Ascending aorta (tissue), 2 donors: ENCODE measurements around the gene NPNT. TPM values are rescaled to one million over a fixed set of nuclear protein-coding genes. Genes with fewer than 3 reads are reported as not detected.

Experiments used
- DNase-seq, 2 donors: peaks; one replicate each; pipeline ENCODE4 v3.0.0-alpha.2; 2019; ENCODE audit warnings: low spot score in 2 of 2
- H3K27ac ChIP-seq, 2 donors: fragments of 200-600 bp; sonication (generic); one replicate each; pipeline ENCODE4 v1.5.1; 2016 to 2017; ENCODE audit warnings: mild to moderate bottlenecking in 1 of 2
- H3K27me3 ChIP-seq: fragments of 200-600 bp; sonication (generic); one replicate; pipeline ENCODE4 v1.5.1; 2017
- H3K36me3 ChIP-seq, 2 donors: fragments of 200-600 bp; sonication (generic); one replicate each; pipeline ENCODE4 v1.5.1; 2016
- H3K4me1 ChIP-seq, 2 donors: fragments of 200-600 bp; sonication (generic); one replicate each; pipeline ENCODE4 v1.5.1; 2016 to 2017; ENCODE audit warnings: mild to moderate bottlenecking in 1 of 2
- H3K4me3 ChIP-seq, 2 donors: fragments of 200-600 bp; sonication (generic); one replicate each; pipeline ENCODE4 v1.5.1; 2016 to 2017; ENCODE audit warnings: mild to moderate bottlenecking in 1 of 2
- H3K9me3 ChIP-seq, 2 donors: fragments of 200-600 bp; sonication (generic); one replicate each; pipeline ENCODE4 v1.5.1; 2016
- CTCF ChIP-seq, 3 experiments: fragments of 200-600 bp in 2 of 3; fragments of 450-650 bp in 1 of 3; sonication (generic) in 2 of 3; IDR thresholded peaks; one replicate each; pipeline ENCODE4 v1.5.1; 2016 to 2019; ENCODE audit warnings: antibody characterized with exemption in 3 of 3, mild to moderate bottlenecking in 1 of 3, moderate library complexity in 1 of 3
- intact Hi-C: fragments of 100-400 bp; cut with DNase I; formaldehyde crosslinking; loops from one replicate; pipeline ENCODE4 v1.15.1; 2023
- total RNA-seq: library from RNA; depleted of rRNA; stranded (reverse); fragments of >200 nt; gene quantifications from one replicate; pipeline ENCODE4 v1.1.0, GENCODE V29; 2016

NPNT gene
- total RNA-seq, 1 donor from 2014 or later, result 43.1 TPM

DNA sequence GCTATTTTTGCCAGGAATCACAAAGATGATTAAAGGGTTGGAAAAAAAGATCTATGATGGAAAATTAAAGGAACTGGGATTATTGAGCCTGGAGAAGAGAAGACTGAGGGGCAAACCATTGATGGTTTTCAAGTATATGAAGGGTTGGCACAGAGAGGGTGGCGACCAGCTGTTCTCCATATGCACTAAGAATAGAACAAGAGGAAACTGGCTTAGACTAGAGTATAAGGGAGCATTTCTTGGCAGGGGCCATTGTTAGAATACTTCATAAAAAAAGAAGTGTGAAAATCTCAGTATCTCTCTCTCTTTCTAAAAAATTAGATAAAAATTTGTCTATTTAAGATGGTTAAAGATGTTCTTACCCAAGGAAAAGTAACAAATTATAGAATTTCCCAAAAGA is 75.1 kb downstream of the NPNT start:
- Histone ChIP-seq H3K27me3 (no peaks in the 10 kb centered on the region), H3K27ac (no peak overlapping the region), H3K36me3 (peaks cover 5% of the 10 kb centered on the region in 2 donors), H3K9me3 (no peaks in the 10 kb centered on the region), H3K4me3 (no peak overlapping the region), H3K4me1 (peaks cover 0 to 7% of the 10 kb centered on the region in 2 donors)
- intact Hi-C loops, result loop anchor here (10.0 kb wide), 1 partner anchor 256 kb away; no protein-coding TSS in a partner anchor
- DNase-seq, result no peak
- TF ChIP-seq CTCF (IDR thresholded peaks at IDR 0.05), result no peak

DNA sequence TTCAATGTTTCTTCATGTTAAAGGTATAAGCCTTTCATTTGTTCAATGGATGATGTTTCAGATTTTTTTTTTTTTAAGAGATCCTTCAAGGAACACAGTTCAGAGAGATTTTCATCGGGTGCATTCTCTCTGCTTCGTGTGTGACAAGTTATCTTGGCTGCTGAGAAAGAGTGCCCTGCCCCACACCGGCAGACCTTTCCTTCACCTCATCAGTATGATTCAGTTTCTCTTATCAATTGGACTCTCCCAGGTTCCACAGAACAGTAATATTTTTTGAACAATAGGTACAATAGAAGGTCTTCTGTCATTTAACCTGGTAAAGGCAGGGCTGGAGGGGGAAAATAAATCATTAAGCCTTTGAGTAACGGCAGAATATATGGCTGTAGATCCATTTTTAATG is 75.8 kb downstream of the NPNT start:
- no peak overlapping the region for H3K4me3 ChIP-seq
- H3K9me3 ChIP-seq, result no peaks in the 10 kb centered on the region
- DNase-seq, result no peak
- peaks cover 0 to 7% of the 10 kb centered on the region in 2 donors for H3K4me1 ChIP-seq
- TF ChIP-seq CTCF (IDR thresholded peaks at IDR 0.05), result no peak
- H3K27me3 ChIP-seq, result no peaks in the 10 kb centered on the region
- H3K27ac ChIP-seq, result no peak overlapping the region
- intact Hi-C loops, result loop anchor here (10.0 kb wide), 1 partner anchor 256 kb away; no protein-coding TSS in a partner anchor
- H3K36me3 ChIP-seq, result peaks cover 5% of the 10 kb centered on the region in 2 donors

- H3K4me1 ChIP-seq, result no peaks in the 10 kb centered on the region
- no peak for TF ChIP-seq CTCF (IDR thresholded peaks at IDR 0.05)
- no peak for DNase-seq
- H3K4me3 ChIP-seq, result no peak overlapping the region
- intact Hi-C loops, result loop anchor here (10.0 kb wide), 1 partner anchor 258 kb away; no protein-coding TSS in a partner anchor
- no peak overlapping the region for H3K27ac ChIP-seq
- H3K27me3 ChIP-seq, result no peaks in the 10 kb centered on the region
- peaks cover 0 to 4% of the 10 kb centered on the region in 2 donors for H3K9me3 ChIP-seq
- peaks cover 5% of the 10 kb centered on the region in 2 donors for H3K36me3 ChIP-seq
Measured at GRCh38 chr4:105972946-105973621, 77.8 kb downstream of the NPNT start.

GRCh38 chr4:105976915-105977314 is 81.6 kb downstream of the NPNT start:
- intact Hi-C loops, result loop anchor here (5.0 to 10.0 kb wide), 3 partner anchors 55 to 262 kb away; partner anchors contain the start of gene NPNT
- Histone ChIP-seq H3K27me3 (no peaks in the 10 kb centered on the region), H3K36me3 (no peaks in the 10 kb centered on the region), H3K4me1 (peaks cover 3 to 7% of the 10 kb centered on the region in 2 donors), H3K27ac (peak overlapping the region; percentile 84 to 89), H3K4me3 (no peak overlapping the region), H3K9me3 (peaks cover 0 to 9% of the 10 kb centered on the region in 2 donors)
- TF ChIP-seq CTCF (IDR thresholded peaks at IDR 0.05), result no peak
- no peak for DNase-seq

GRCh38 chr4:105978684-105979296 is 83.5 kb downstream of the NPNT start:
- DNase-seq, result peak; percentile 25 to 88
- no peak for TF ChIP-seq CTCF (IDR thresholded peaks at IDR 0.05)
- Histone ChIP-seq H3K27ac (peak overlapping the region; percentile 84 to 89), H3K27me3 (no peaks in the 10 kb centered on the region), H3K4me1 (peaks cover 3 to 7% of the 10 kb centered on the region in 2 donors), H3K36me3 (no peaks in the 10 kb centered on the region), H3K9me3 (peaks cover 0 to 9% of the 10 kb centered on the region in 2 donors), H3K4me3 (no peak overlapping the region)
- intact Hi-C loops, result loop anchor here (5.0 to 10.0 kb wide), 3 partner anchors 56 to 264 kb away; partner anchors contain the start of gene NPNT
